HG03196 (cell line): ENCODE data around the gene RTTN.

ENCODE experiments used
- ATAC-seq: cut with Tn5 transposase; IDR thresholded peaks from one replicate; pipeline ENCODE4 v1.9.1; 2021; ENCODE audit not compliant: unreplicated experiment

Gene RTTN

DNA sequence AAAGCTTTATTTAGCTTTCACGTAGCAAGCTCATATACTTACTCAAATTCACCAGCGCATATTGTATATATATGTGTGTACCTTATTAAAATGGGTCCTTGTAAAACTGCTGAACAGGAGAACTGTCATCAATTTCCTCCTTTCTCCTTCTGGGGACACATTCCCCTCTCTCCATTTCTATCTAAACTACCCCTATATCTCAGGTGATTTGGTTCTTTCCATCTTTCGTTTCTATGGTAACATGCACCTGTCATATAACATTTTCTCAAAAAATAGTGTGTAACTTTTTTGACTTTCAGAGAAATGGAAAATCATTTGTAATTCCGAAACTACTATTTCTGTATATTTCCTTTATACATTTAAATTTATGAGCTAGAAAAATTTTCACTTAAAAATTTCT is 174.3 kb downstream of the RTTN start:
- no peak for ATAC-seq

DNA sequence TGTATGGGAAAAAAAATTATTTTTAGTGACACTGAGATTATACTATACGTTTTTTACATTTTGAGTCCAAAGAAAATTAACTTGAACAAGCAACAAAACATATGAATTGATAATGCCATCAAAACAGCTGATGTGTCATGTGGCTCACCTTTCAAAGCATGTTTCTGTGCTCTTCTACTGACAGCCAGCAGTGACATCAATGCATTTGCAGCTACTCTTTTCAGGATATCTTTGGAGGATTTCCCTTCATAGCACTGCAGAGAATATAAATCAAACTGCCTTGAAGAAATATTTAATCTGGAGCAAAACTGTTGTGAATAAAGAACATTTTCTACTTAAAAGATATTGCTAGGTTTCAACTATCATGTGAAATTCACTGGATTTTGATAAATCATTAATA is 174.8 kb downstream of the RTTN start:
- no peak for ATAC-seq

DNA sequence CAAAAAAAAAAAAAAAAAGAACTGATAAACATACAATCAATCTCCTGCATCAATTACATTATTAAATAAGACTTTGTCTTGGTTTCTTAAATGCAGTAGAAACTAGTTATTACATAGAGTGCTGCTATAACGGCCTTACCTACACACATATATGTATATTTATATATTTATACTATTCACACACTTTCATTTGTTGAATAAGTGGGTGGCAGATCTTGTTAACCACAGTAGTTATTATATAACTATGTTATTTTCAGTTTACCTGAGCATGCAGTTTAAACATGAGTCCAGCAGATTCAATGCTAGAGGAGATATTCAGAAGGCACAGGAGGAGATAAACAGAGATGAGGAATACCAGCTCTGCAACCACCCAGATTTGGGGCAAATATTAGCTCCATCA is 176.3 kb downstream of the RTTN start:
- peak; percentile 56 for ATAC-seq

DNA sequence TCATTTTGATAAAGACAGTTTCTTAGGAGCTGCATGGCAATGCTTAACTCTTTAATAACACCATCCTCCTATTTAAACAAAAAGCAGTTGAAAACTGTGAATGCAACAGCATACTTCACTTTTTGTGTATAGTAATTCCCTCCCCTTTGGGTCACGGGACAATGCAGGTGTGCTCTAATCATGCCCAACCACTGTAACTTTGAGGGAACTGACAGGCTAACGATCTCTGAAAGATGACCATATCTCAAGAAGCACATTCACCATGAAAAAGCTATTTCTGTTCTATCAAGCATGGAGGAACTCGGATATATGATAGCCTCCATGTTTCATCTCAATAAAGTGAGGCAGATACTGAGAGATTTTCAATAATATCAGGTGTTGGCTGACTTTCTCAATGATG is 176.8 kb downstream of the RTTN start:
- peak; percentile 70 for ATAC-seq

DNA sequence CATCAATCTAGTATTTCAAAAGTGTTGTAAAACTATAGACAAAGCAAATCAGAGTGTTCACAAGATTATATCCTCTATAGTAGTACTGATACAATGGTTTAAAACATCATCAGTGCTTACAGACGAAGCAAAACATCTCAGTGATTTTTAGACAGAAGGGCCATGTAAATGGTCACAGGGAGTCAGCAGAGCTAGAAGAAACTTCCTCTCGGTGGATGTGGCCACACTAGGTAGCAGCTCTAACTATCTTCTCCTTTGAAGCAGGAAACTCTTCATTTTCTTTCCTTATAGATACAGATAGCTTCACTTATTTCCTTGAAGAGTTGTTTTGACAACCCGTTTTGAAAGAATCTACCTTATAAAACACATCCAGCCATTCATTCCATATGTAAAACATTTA is 177.4 kb downstream of the RTTN start:
- peak; percentile 34 for ATAC-seq

DNA sequence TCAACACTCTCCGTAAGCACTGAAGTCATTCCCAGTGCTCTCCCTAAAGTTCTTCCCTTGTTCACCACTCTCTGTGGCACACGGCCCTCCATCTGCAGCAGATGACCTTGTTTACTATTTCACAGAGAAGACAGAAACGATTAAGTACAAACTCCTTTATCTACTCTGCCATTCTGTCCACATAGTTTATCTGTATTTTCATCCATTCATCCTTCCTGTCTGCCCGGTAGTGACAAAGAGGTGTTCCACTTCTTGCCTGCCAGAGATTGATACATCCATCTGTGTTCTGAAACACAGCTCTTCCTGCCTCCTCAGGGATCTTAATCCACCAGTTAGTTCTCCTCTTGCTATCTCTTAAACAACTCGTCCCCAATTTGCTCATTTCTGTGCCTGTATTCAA is 179.9 kb downstream of the RTTN start:
- no peak for ATAC-seq

DNA sequence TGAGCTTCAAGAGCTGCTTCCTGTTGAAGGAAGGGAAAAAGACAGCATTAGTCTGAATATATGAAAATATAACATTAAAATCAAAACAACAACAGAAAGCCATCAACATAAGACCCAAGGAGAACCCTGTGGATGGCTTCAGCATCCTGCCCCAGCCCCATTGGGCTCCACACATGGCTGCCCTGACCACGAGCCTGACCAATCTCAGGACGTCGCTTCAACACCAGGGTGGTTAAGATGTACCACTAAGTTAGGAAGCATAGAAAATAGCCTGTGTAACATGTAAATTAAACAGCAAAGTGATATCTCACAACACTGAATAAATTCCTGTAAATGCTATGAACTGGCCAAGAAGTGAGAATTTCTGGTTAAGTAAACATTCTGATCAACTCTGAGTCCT is 180.7 kb downstream of the RTTN start:
- ATAC-seq = no peak

DNA sequence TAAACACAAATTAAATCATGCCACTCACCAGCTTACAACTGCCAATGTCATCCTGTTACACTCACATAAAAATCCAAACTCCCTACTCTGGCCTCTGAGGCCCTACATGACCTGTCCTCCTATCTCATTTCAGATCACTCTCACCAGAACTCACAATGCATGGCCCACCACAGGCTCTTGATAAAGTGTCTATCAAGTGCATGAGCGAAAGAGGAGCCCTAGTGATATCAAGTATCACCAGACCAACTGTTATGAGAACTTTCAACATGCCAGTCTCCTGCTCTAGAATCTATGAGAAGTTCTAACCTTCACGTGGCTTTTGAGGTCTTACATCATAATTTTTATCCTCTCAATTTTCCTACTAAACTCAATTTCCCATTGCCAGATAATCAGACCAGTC is 181.4 kb downstream of the RTTN start:
- ATAC-seq = no peak

DNA sequence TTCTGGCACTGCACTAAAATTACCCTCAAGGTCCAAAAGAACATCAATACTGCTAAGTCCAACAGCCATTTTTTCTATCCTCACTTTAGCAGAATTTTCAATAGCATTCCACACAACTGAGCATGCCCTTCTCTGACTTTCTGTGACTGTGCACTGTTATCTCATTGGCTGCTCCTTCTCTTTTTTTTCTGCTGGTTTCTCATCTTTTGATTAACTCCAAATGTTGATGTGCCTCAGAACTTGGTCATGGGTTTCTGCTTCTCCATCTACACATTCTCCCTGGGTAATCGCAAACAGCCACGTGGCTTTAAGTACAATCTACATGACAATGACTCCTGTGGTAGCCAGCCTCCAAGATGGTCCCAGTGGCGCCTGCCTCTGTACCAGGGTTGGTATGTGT is 182.9 kb downstream of the RTTN start:
- ATAC-seq = no peak

DNA sequence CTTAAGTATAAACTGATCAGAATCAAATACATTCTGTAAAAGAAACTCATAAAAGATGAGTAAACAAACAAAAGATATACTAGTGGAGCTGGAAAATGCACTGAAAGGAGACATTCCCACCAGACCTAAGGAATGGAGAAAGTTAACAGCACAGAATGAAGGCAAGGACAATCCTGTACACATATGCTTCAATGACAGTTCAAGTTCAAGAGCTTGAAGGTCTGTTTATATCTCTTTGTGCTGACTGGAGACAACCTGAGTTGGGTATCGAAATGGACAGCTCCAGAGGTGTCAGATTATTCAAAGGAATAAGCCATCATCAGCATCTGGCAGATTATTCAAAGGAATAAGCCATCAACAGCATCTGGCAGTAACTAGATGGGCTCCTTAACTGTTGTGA is 184.0 kb downstream of the RTTN start:
- ATAC-seq = no peak

DNA sequence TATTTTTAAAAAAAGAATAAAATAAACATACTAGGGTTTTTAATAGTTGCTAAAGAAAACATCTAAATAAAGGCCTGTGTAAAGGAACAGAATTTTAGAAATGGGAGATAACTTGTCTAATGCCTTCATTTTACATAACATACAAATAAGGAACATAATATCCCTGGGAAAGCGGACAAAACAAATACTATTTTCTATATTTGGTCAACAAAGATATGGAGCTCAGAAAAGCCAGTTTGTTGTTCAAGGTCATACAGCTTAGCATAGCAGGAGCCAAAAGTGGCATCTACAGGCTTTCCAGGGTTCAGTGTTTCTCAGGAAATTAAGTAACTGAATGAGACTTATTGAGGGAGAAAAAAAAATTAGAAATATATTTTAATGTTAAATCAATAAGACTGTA is 184.4 kb downstream of the RTTN start:
- ATAC-seq = no peak

DNA sequence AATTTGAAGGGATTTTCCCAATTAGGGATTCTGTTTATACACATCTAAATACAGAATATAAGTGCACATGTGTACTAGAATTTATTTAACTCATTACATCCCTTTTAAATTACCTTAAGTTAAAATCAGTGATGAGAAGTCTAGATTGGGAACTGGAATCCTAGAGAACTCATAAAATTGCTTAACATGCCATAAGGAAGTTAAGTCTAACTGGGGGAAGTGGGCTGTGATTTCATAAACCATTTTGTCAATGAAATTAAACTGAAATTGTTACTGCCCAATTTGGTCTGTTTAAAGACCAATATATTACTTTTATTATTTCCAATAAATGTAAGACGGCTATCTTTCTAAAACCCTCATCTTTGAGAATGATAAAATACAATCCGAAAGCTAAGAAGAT is 185.5 kb downstream of the RTTN start:
- ATAC-seq = no peak

DNA sequence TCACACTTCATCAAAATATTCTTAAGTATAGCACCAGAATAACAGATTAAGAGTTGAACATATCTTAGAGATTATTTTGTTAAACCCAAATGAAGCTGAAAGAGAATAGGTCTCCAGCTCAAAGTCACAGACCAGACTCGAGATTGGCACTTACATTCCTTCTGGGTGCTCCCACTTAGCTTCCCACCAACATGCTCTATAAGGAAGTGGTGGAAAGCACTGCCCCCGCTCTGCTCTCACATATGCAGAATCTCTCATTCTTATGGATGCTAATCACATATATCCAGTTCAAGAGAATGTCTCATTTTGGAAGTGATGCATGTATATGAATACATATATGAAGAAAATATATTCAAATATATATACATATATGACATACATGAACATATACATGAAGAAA is 186.4 kb downstream of the RTTN start:
- ATAC-seq = no peak

DNA sequence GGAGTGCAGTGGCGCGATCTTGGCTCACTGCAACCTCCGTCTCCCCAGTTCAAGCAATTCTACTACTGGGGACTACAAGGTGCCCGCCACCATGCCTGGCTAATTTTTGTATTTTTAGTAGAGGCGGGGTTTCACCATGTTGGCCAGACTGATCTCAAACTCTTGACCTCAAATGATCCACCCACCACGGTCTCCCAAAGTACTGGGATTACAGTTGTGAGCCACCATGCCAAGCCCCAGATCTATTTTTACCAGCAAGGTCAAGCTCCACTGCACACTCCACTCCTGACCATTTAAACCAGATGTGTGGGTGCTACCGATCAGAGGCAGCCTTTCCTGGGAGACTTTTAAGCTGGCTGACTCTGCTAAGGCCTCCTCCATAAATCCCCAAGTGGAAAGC is 190.4 kb downstream of the RTTN start:
- no peak for ATAC-seq

DNA sequence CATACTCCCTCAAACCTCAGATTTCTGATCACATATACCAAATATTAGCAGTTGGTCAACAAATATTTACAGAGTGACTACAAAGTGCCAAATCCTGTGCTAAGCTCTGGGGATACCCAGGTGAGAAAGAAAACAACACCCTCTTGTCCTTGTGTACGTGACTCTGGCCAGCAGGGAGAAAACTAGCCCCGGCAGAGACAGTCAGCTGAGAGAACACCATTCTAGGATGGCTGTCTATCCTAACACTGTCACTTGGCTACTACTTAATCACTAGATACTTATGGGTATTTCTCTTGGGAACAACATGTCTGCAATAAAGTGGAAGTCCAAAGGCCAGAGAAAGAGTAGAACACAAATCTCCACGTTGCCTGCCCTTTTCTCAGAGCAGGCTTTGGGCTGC is 199.9 kb downstream of the RTTN start:
- ATAC-seq = no peak

DNA sequence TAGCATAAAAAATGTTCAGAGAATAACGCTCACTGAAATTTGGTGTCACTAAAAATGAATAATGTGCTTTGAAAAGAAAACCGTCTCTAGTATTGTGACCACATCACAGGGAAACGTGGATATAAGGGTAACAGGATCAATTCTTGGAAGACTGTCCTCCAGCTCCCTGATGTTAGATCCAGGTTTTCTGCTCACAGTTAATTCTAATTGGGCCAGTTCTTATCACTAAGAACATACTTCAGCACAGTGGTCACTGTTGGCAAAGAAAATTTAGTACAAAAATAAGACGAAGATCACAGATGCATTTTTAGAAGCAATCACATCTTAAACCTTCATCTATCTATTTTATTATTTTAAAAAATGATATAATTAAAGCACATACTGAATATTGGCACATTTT is 200.8 kb downstream of the RTTN start:
- ATAC-seq = no peak

DNA sequence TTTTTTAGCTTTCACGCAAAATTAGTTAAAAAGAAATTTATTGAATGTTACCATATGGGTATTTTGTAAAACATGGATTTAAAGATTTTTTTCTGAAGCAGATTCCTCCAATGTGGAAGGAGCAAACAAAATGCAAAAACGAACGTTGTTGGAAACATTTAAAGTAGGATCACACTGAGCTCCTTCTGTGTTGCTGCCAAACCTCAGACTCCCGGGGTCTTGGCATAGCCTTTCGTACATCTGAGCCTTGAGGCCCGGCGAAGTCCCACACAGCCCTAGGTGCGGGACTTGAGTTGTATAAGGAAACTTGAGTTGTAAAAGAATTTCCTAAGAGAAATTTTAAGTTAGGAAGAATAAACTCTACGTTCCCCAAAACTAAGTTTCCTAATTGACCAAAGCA is 205.8 kb downstream of the RTTN start:
- ATAC-seq = no peak

DNA sequence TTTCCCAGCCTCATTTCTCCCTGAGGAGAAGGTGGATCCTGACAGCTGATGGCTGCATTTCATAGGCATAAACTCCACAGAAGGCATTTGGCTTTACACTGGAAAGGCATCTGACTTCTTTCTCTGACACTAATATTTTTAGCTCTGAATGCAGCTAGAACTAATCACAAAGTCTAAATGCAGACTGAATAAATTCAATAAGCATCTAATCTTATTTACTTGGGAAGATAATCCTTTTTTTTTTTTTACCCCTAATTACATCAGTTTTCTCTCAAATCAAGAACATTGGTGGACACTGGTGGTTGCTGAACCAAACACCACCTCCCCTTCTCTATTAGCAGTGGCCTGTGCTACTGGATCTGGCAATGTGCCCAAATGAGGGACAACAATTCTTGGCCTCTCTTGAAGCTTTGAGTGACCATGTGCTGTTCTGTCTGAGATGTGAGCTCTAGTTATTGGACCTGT is 206.9 kb downstream of the RTTN start:
- no peak for ATAC-seq

DNA sequence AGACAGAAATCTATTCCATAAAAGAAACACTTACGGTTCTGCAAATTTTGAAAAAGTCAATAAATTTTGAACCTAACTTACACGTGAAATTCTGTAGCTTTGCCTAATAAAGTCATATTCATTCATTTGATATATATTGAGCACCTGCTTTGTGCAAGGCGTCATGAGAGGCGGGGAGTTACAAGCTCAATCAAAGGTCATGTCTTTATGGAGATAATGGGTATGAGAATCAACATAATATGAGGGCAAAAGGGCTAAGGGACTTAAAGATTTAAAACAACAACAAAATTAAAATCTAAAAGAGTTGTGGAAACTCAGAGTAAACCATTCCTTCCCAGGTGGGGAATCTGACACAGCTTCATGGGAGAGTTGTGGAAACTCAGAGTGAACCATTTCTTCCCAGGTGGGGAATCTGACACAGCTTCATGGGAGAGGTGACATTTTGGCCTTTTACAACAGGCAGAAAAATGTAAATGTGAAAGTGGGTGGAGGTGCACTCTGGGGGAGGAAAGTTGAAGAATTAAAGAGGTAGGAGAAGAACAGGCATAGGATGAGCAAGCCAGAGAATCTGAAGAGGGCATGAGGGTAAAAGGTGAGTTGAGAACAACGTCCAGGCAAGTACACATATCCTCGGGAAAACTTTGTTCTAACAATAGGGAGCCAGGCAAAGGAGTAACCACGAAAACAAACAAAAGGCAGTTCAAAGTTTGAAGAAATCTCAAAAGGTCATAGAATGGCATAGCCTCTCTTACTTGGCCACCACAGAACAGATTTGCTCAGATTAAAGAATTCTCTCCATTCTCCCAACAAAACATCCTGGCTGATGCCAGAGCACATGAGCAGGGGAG is 208.3 kb downstream of the RTTN start:
- ATAC-seq = no peak

DNA sequence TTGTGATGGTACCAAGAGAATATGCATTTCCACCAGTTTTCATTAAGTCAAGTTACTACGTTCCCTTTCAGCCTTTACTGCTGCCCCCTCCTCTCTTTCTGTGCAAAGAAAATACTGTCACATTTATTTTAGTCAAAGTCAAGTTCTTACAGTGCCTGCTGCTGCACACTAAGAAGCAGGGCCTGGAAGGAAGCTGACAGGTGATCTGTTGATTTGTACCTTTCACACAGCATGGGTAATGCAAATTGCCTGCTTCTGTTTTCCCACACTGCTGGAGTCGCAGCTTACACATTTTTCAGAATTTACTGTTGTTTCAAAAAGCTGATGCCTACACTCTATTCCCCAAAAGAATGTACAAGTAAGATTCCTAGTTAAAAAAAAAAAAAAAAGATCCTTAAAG is 209.1 kb downstream of the RTTN start:
- no peak for ATAC-seq

DNA sequence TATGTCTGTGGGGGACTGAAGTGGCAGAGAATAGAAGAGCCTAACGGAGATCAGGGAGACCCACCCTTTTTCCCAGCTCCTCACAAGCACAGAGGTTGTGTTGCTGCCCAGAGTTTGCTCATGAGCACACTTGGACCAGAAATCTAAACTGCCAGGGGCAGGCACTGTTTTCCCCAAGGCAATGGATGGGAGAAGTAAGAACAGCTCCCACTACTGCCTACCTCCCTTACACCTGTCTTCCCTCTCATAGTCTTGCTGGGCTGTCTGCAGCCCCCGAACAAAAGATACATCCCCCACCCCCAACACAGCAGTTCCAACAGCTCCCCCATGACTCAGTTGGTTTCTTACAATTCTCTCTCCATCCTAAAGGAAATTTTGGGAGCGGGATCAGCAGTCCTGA is 209.7 kb downstream of the RTTN start:
- ATAC-seq = no peak

DNA sequence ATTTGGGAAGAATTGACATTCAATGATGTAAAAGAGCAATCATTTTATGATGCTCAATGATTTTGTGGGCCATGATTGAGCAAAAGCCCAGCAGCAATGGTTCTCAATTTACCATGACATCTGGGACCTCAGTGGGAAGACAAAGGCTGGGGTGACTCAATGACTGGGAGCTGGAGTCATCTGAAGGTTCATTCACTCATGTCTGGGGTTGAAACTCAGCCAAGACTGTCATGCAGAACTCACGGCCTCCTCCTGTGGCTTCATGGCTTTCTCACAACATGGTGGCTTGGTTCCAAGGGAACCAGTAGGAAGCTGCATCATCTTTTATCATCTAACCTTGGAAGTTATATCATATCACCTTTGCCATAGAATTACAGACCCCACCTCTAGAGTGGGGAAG is 212.7 kb downstream of the RTTN start:
- ATAC-seq = no peak

DNA sequence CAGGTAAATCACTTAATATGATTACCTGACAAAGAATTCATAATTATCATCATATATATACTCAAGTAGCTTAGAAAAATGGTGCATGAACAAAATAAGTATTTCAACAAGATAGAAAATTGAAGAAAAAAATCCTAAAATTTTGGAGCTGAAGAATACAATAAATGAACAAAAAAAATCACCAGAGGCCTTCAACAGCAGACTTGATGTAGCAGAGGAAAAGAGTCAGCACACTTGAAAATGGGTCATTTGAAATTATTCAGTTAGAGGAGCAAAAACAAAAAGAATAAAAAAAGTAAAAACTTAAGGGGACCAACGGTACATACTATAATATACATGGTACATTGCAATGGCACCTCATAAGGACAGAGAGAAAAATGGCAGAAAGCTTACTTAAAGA is 217.6 kb downstream of the RTTN start:
- no peak for ATAC-seq
